Hepatocyte (in vitro differentiated cells): ENCODE measurements around the gene SPSB3.

Experiments
- CTCF ChIP-seq: fragments of 200-600 bp; sonication (generic); IDR thresholded peaks from 2 replicates; pipeline ENCODE4 v1.5.1; 2016; ENCODE audit warnings: antibody characterized with exemption, mild to moderate bottlenecking; ENCODE audit not compliant: poor library complexity
- EZH2 ChIP-seq: fragments of 200-600 bp; sonication (generic); IDR thresholded peaks from 2 replicates; pipeline ENCODE4 v1.6.1; 2016; ENCODE audit warnings: antibody characterized with exemption, mild to moderate bottlenecking, borderline replicate concordance
- EZH2phosphoT487 ChIP-seq: fragments of 200-600 bp; sonication (generic); IDR thresholded peaks from one replicate; pipeline ENCODE4 v1.6.1; 2018; ENCODE audit warnings: antibody characterized with exemption, mild to moderate bottlenecking, low read depth, moderate library complexity; ENCODE audit not compliant: unreplicated experiment, severe bottlenecking

- no peak for TF ChIP-seq CTCF
- TF ChIP-seq EZH2: no peak
- TF ChIP-seq EZH2phosphoT487: no peak
These were observed 48.2 kb downstream of the SPSB3 start for GRCh38 chr16:1734123-1734522.
